Neuronal stem cell (in vitro differentiated cells): Measurements from ENCODE around the gene CLTA.

Source experiments
- DNase-seq: peaks from one replicate; pipeline ENCODE4 v3.0.0-alpha.2; 2013; ENCODE audit warnings: low spot score
- H2AFZ ChIP-seq: one replicate; pipeline ENCODE4 v1.6.1; 2013; ENCODE audit warnings: mild to moderate bottlenecking, low read length, inconsistent platforms
- H2AK5ac ChIP-seq: 2 replicates; pipeline ENCODE4 v1.6.1; 2013; ENCODE audit warnings: low read depth, mild to moderate bottlenecking, inconsistent platforms, low read length, moderate library complexity, mixed read lengths
- H2BK120ac ChIP-seq: 2 replicates; pipeline ENCODE4 v1.6.1; 2013; ENCODE audit warnings: low read depth, mild to moderate bottlenecking, inconsistent platforms, low read length, moderate library complexity, mixed read lengths
- H2BK12ac ChIP-seq: one replicate; pipeline ENCODE4 v1.6.1; 2013; ENCODE audit warnings: low read length, inconsistent platforms
- H2BK15ac ChIP-seq: 2 replicates; pipeline ENCODE4 v1.6.1; 2013; ENCODE audit warnings: mild to moderate bottlenecking, low read length, inconsistent platforms, mixed read lengths
- H2BK5ac ChIP-seq: one replicate; pipeline ENCODE4 v1.6.1; 2013; ENCODE audit warnings: inconsistent platforms, mild to moderate bottlenecking, low read length, moderate library complexity
- H3K14ac ChIP-seq: one replicate; pipeline ENCODE4 v1.6.1; 2013; ENCODE audit warnings: low read length, inconsistent platforms
- H3K18ac ChIP-seq: 2 replicates; pipeline ENCODE4 v1.6.1; 2013; ENCODE audit warnings: low read length, inconsistent platforms
- H3K23ac ChIP-seq: 2 replicates; pipeline ENCODE4 v1.6.1; 2013; ENCODE audit warnings: low read depth, mild to moderate bottlenecking, mixed read lengths, low read length, inconsistent platforms; ENCODE audit not compliant: poor library complexity
- H3K27ac ChIP-seq: replicated peaks from 3 replicates; pipeline ENCODE4 v1.5.1; 2013; ENCODE audit warnings: low read length, inconsistent platforms
- H3K27me3 ChIP-seq, 3 experiments: 2 replicates each; pipeline ENCODE4 v1.6.1; 2013; ENCODE audit warnings: low read length in 3 of 3, mild to moderate bottlenecking in 2 of 3, inconsistent platforms in 1 of 3, low read depth in 1 of 3, mixed read lengths in 1 of 3, moderate library complexity in 1 of 3; ENCODE audit not compliant: control insufficient read depth in 3 of 3, insufficient read depth in 3 of 3
- H3K36me3 ChIP-seq, 2 donors: replicated peaks in 1 of 2; 2 replicates each; pipeline ENCODE4 v1.6.1; 2013; ENCODE audit warnings: low read length in 2 of 2; ENCODE audit not compliant: control insufficient read depth in 2 of 2, insufficient read depth in 2 of 2
- H3K4ac ChIP-seq: 2 replicates; pipeline ENCODE4 v1.6.1; 2013; ENCODE audit warnings: inconsistent platforms, mild to moderate bottlenecking, low read length, moderate library complexity
- H3K4me1 ChIP-seq, 2 donors: 1 replicate in 1 of 2; 2 replicates in 1 of 2; pipeline ENCODE4 v1.6.1; 2013; ENCODE audit warnings: low read length in 2 of 2, low read depth in 1 of 2; ENCODE audit not compliant: control insufficient read depth in 2 of 2, insufficient read depth in 1 of 2
- H3K4me2 ChIP-seq: one replicate; pipeline ENCODE4 v1.6.1; 2013; ENCODE audit warnings: mild to moderate bottlenecking, low read length, inconsistent platforms; ENCODE audit not compliant: insufficient read depth, poor library complexity, severe bottlenecking
- H3K4me3 ChIP-seq, 2 donors: 2 replicates each; pipeline ENCODE4 v1.5.1; 2013; ENCODE audit warnings: low read length in 2 of 2, mild to moderate bottlenecking in 2 of 2, inconsistent platforms in 1 of 2, moderate library complexity in 1 of 2
- H3K79me1 ChIP-seq: one replicate; pipeline ENCODE4 v1.6.1; 2013; ENCODE audit warnings: low read depth, mild to moderate bottlenecking, inconsistent platforms, low read length, moderate library complexity
- H3K9ac ChIP-seq: one replicate; pipeline ENCODE4 v1.6.1; 2013; ENCODE audit warnings: mild to moderate bottlenecking, low read depth, low read length, inconsistent platforms; ENCODE audit not compliant: poor library complexity
- H3K9me3 ChIP-seq, 2 donors: replicated peaks in 1 of 2; 2 replicates each; pipeline versions ENCODE3 to v1.6.1; 2013; ENCODE audit warnings: low read length in 2 of 2, mild to moderate bottlenecking in 2 of 2, inconsistent platforms in 1 of 2, low read depth in 1 of 2, mixed read lengths in 1 of 2, moderate library complexity in 1 of 2; ENCODE audit not compliant: control insufficient read depth in 2 of 2, insufficient read depth in 1 of 2
- H4K8ac ChIP-seq: one replicate; pipeline ENCODE4 v1.6.1; 2013; ENCODE audit warnings: low read depth, mild to moderate bottlenecking, inconsistent platforms, low read length, moderate library complexity
- H4K91ac ChIP-seq: one replicate; pipeline ENCODE4 v1.6.1; 2013; ENCODE audit warnings: low read length, low read depth, mild to moderate bottlenecking, inconsistent platforms; ENCODE audit not compliant: poor library complexity
- WGBS, 2 donors: extraction: QIAGEN DNeasy Blood & Tissue Kit; methylation state at CpG; one replicate each; pipeline ENCODE4 v1.1.7; 2013; ENCODE audit warnings: missing lambda C conversion rate in 2 of 2, mixed read lengths in 1 of 2; ENCODE audit not compliant: insufficient read length in 2 of 2, insufficient replicate concordance in 1 of 2; ENCODE audit errors: extremely low coverage in 2 of 2; 5-methylcytosine and 5-hydroxymethylcytosine counted together

Gene CLTA

GRCh38 chr9:36146651-36147050 lies 44.1 kb upstream of the CLTA start:
- H3K9me3 ChIP-seq = peaks cover 6 to 8% of the 10 kb centered on the region in 2 donors
- H3K4me2 ChIP-seq = no peak overlapping the region
- no peak overlapping the region for H3K27ac ChIP-seq
- no peak overlapping the region for H3K23ac ChIP-seq
- no peak overlapping the region for H3K14ac ChIP-seq
- no peak overlapping the region for H3K9ac ChIP-seq
- no peak overlapping the region for H2AFZ ChIP-seq
- H3K4me3 ChIP-seq = no peak overlapping the region
- H2BK15ac ChIP-seq = no peak overlapping the region
- no CpG with 5 or more reads among the region's 10 CpGs for WGBS, 2 donors
- H3K4ac ChIP-seq = no peak overlapping the region
- no peak overlapping the region for H2BK120ac ChIP-seq
- no peaks in the 10 kb centered on the region for H3K79me1 ChIP-seq
- H2BK5ac ChIP-seq = no peak overlapping the region
- H4K8ac ChIP-seq = no peak overlapping the region
- H2BK12ac ChIP-seq = no peak overlapping the region
- peak overlapping the region; percentile 49 for H3K18ac ChIP-seq
- no peaks in the 10 kb centered on the region for H3K27me3 ChIP-seq
- no peak overlapping the region for H2AK5ac ChIP-seq
- no peak for DNase-seq
- no peak overlapping the region for H4K91ac ChIP-seq
- H3K36me3 ChIP-seq = peaks cover 12 to 14% of the 10 kb centered on the region in 2 donors
- peaks cover 0 to 2% of the 10 kb centered on the region in 2 donors for H3K4me1 ChIP-seq

- Histone ChIP-seq H2BK12ac (no peak overlapping the region), H3K4ac (no peak overlapping the region), H3K23ac (no peak overlapping the region), H3K79me1 (no peaks in the 10 kb centered on the region), H3K9ac (peak overlapping the region; percentile 38), H4K91ac (no peak overlapping the region), H3K36me3 (peaks cover 12 to 14% of the 10 kb centered on the region in 2 donors), H3K9me3 (peaks cover 6 to 8% of the 10 kb centered on the region in 2 donors), H2AK5ac (no peak overlapping the region), H4K8ac (no peak overlapping the region), H3K14ac (no peak overlapping the region), H2BK120ac (no peak overlapping the region), H3K4me3 (no peak overlapping the region), H3K18ac (peak overlapping the region; percentile 7), H2BK15ac (peak overlapping the region; percentile 49), H2AFZ (no peak overlapping the region), H3K27me3 (no peaks in the 10 kb centered on the region), H3K4me2 (no peak overlapping the region), H2BK5ac (no peak overlapping the region), H3K4me1 (peaks cover 0 to 2% of the 10 kb centered on the region in 2 donors), H3K27ac (no peak overlapping the region)
- no CpG with 5 or more reads among the region's 14 CpGs for WGBS, 2 donors
- no peak for DNase-seq
Observed at GRCh38 chr9:36147441-36148175, 43.1 kb upstream of the CLTA start.

- Histone ChIP-seq H3K4me3 (no peak overlapping the region), H3K9ac (no peak overlapping the region), H2AK5ac (no peak overlapping the region), H3K23ac (no peak overlapping the region), H2BK120ac (no peak overlapping the region), H2AFZ (no peak overlapping the region), H3K4ac (no peak overlapping the region), H3K4me1 (peaks cover 0 to 2% of the 10 kb centered on the region in 2 donors), H4K91ac (no peak overlapping the region), H2BK12ac (no peak overlapping the region), H2BK5ac (no peak overlapping the region), H3K27me3 (no peaks in the 10 kb centered on the region), H3K79me1 (no peaks in the 10 kb centered on the region), H3K4me2 (no peak overlapping the region), H3K14ac (no peak overlapping the region), H3K18ac (peak overlapping the region; percentile 11), H3K36me3 (peaks cover 8 to 11% of the 10 kb centered on the region in 2 donors), H2BK15ac (no peak overlapping the region), H3K27ac (no peak overlapping the region), H4K8ac (no peak overlapping the region), H3K9me3 (peaks cover 6 to 8% of the 10 kb centered on the region in 2 donors)
- no CpG with 5 or more reads among the region's 14 CpGs for WGBS, 2 donors
- no peak for DNase-seq
Observed at GRCh38 chr9:36148311-36149051, 42.2 kb upstream of the CLTA start.

GRCh38 chr9:36149197-36149596 lies 41.5 kb upstream of the CLTA start:
- Histone ChIP-seq H2BK5ac (no peak overlapping the region), H3K4me3 (no peak overlapping the region)

More at GRCh38 chr9:36149197-36149596, 41.5 kb upstream of the CLTA start:
- Histone ChIP-seq H3K9me3 (peaks cover 6 to 8% of the 10 kb centered on the region in 2 donors), H3K27ac (no peak overlapping the region), H4K8ac (no peak overlapping the region), H3K4ac (no peak overlapping the region), H3K14ac (no peak overlapping the region), H3K23ac (no peak overlapping the region), H3K4me1 (peaks cover 1 to 3% of the 10 kb centered on the region in 2 donors), H2AFZ (no peak overlapping the region), H4K91ac (no peak overlapping the region), H3K18ac (no peak overlapping the region), H3K79me1 (no peaks in the 10 kb centered on the region), H3K27me3 (no peaks in the 10 kb centered on the region), H3K4me2 (no peak overlapping the region), H3K9ac (no peak overlapping the region), H2AK5ac (no peak overlapping the region), H2BK120ac (no peak overlapping the region), H2BK15ac (no peak overlapping the region), H3K36me3 (peaks cover 3 to 9% of the 10 kb centered on the region in 2 donors), H2BK12ac (no peak overlapping the region)
- WGBS, 2 donors = no CpG with 5 or more reads among the region's 4 CpGs
- no peak for DNase-seq
